CD4-positive, alpha-beta T cell (primary cell): ENCODE results near the gene CROCC. TPM values are rescaled to one million over a fixed set of nuclear protein-coding genes. Genes with fewer than 3 reads are reported as not detected.
A peak's percentile ranks its signal among the peaks of the same experiment; 100 is the strongest.

Source experiments
- ATAC-seq: fragments of 200-7000 bp; cut with Tn5 transposase; one replicate; pipeline ENCODE4 v1.10.0; 2022; ENCODE audit warnings: mild to moderate bottlenecking; ENCODE audit not compliant: poor library complexity
- CTCF ChIA-PET: fragments of 350-600 bp; sonication (Branson Sonifier 250); formaldehyde crosslinking; loops from one replicate; lab custom pipeline; 2021; ENCODE audit warnings: antibody characterized with exemption, inconsistent platforms; lab: Charles Lee
- POLR2A ChIA-PET: fragments of 350-600 bp; sonication (Branson Sonifier 250); formaldehyde crosslinking; loops from one replicate; lab custom pipeline; 2021; ENCODE audit warnings: antibody characterized with exemption, inconsistent platforms; lab: Charles Lee
- DNase-seq, 14 experiments: peaks; one replicate each; pipeline ENCODE4 v3.0.0-alpha.2; 2013 to 2020; ENCODE audit warnings: mixed read lengths in 2 of 14
- H3K27ac ChIP-seq, 2 donors: one replicate each; pipeline versions ENCODE4 v1.5.1 to v1.7.0; 2013; ENCODE audit warnings: low read length in 2 of 2, low read depth in 1 of 2, mild to moderate bottlenecking in 1 of 2
- H3K27me3 ChIP-seq, 2 experiments: 1 replicate in 1 of 2; 2 replicates in 1 of 2; pipeline versions ENCODE4 v1.6.1 to v1.7.0; 2013; ENCODE audit warnings: low read length in 2 of 2, control low read depth in 1 of 2, mild to moderate bottlenecking in 1 of 2, moderate library complexity in 1 of 2; ENCODE audit not compliant: insufficient read depth in 2 of 2, control insufficient read depth in 1 of 2
- H3K36me3 ChIP-seq: one replicate; pipeline ENCODE4 v1.6.1; 2013; ENCODE audit warnings: low read length, control low read depth; ENCODE audit not compliant: insufficient read depth
- H3K4me1 ChIP-seq: one replicate; pipeline ENCODE4 v1.6.1; 2013; ENCODE audit warnings: low read length, control low read depth; ENCODE audit not compliant: insufficient read depth
- H3K4me3 ChIP-seq: one replicate; pipeline ENCODE4 v1.5.1; 2013; ENCODE audit warnings: mild to moderate bottlenecking, low read length, moderate library complexity
- H3K9me3 ChIP-seq, 2 experiments: 1 replicate in 1 of 2; 2 replicates in 1 of 2; pipeline versions ENCODE4 v1.6.1 to v1.7.0; 2013; ENCODE audit warnings: low read length in 2 of 2, mild to moderate bottlenecking in 2 of 2, control low read depth in 1 of 2, moderate library complexity in 1 of 2; ENCODE audit not compliant: control insufficient read depth in 1 of 2, insufficient read depth in 1 of 2
- H3K27ac Mint-ChIP-seq: one replicate; pipeline ENCODE4 v1.8.0; 2020; ENCODE audit warnings: mixed read lengths
- H3K27me3 Mint-ChIP-seq: one replicate; pipeline ENCODE4 v1.8.0; 2021; ENCODE audit warnings: mixed read lengths
- H3K36me3 Mint-ChIP-seq: one replicate; pipeline ENCODE4 v1.8.0; 2021; ENCODE audit warnings: low read depth, mixed read lengths
- H3K4me1 Mint-ChIP-seq: one replicate; pipeline ENCODE4 v1.8.0; 2021; ENCODE audit warnings: low read depth, mixed read lengths
- H3K4me3 Mint-ChIP-seq: one replicate; pipeline ENCODE4 v1.8.0; 2020; ENCODE audit warnings: mild to moderate bottlenecking, mixed read lengths
- H3K9me3 Mint-ChIP-seq: one replicate; pipeline ENCODE4 v1.8.0; 2020; ENCODE audit warnings: mixed read lengths
- CTCF ChIP-seq: fragments of 200-600 bp; IDR thresholded peaks from one replicate; pipeline ENCODE4 v1.8.0; 2022; ENCODE audit warnings: antibody characterized with exemption, mild to moderate bottlenecking
- intact Hi-C, 2 experiments: fragments of 100-400 bp; cut with DNase I in 1 of 2; cut with micrococcal nuclease in 1 of 2; formaldehyde crosslinking; loops; one replicate each; pipeline versions ENCODE4 v1.15.1 to v1.9.0; 2023 to 2025; cut with DNase I, micrococcal nuclease
- total RNA-seq, 174 experiments: library from RNA in 2 of 174; stranded (reverse) in 2 of 174; gene quantifications; one replicate each; pipeline ENCODE4 v1.2.3 and lab custom pipeline; 2021 to 2026

Gene CROCC
- total RNA-seq, 2 experiments from 2014 or later, result 47.4 to 49.7 TPM

DNA sequence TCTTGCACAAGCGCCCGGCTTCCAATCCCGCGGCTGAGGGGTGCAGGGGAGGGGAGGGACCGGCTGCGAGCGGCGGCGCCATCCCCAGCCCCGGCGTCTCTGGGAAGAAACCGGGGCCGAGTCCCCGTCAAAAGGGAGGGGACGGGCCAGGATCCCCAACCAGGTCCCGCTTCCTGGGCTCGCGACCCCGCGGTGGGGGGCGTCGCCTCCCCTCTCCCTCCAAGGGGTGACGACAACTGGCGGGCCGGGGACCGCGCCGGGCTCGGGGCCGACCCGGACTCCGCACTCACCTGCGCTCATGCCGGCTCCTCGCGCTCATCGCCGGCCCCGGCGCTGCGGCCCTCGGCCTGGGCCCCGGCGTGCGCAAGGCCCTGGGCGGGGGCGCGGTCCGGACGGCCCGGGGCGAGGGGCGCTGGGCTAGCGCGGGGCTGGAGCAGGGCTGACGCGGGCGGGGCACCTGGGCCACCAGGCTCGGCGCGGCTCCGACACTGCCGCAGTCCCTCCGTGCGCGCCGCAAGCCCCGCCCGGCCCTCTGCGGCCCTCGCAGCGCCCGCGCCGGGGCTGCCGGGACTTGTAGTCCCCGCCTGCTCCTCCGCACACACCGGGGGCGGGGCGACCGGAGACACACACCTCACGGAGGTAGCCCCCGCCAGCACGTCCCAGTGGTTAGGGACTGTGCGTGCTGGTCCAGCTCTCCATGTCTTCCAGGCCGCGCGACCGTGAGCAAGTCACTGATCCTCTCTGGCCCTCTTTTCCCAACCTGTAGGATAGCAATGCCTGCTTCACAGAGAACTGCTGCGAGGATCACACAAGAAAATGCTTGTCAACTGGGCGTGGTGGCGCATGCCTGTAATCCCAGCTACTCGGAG lies 89.9 kb downstream of the CROCC start, which contains the start of gene ATP13A2:
TSS of gene ATP13A2 (minus strand) at position 490 of the 869 bp plus-strand sequence. CDS start at position 300, 190 bp downstream.
- Histone ChIP-seq H3K27me3 (no peaks in the 10 kb centered on the region), H3K4me1 (peaks cover 35% of the 10 kb centered on the region), H3K9me3 (no peaks in the 10 kb centered on the region), H3K4me3 (peak within 1 kb of the TSS; percentile 73), H3K27ac (no peak within 1 kb of the TSS), H3K36me3 (no peaks in the 10 kb centered on the region)
- H3K27me3 Mint-ChIP-seq, result no peaks in the 10 kb centered on the region
- H3K9me3 Mint-ChIP-seq, result no peaks in the 10 kb centered on the region
- POLR2A ChIA-PET, result interaction anchor here (0.5 to 0.6 kb wide), 2 partner anchors 64 to 138 kb away, joined by 3 to 4 read pairs; no protein-coding TSS in a partner anchor
- peaks cover 16% of the 10 kb centered on the region for H3K4me1 Mint-ChIP-seq
- CTCF ChIA-PET, result no interaction called here
- peak within 1 kb of the TSS; percentile 90 for H3K4me3 Mint-ChIP-seq
- DNase-seq, result peak; percentile 64 to 94 (median 80)
- no peak for TF ChIP-seq CTCF
- peak; percentile 99 for ATAC-seq
- peaks cover 12% of the 10 kb centered on the region for H3K36me3 Mint-ChIP-seq
- peak within 1 kb of the TSS; percentile 73 for H3K27ac Mint-ChIP-seq
- intact Hi-C loops, result loop anchor here (1.0 to 5.0 kb wide), 4 partner anchors 41 to 426 kb away; partner anchors contain the start of genes RCC2 (in 1 of the 2) and SDHB (in 1 of the 2)

DNA sequence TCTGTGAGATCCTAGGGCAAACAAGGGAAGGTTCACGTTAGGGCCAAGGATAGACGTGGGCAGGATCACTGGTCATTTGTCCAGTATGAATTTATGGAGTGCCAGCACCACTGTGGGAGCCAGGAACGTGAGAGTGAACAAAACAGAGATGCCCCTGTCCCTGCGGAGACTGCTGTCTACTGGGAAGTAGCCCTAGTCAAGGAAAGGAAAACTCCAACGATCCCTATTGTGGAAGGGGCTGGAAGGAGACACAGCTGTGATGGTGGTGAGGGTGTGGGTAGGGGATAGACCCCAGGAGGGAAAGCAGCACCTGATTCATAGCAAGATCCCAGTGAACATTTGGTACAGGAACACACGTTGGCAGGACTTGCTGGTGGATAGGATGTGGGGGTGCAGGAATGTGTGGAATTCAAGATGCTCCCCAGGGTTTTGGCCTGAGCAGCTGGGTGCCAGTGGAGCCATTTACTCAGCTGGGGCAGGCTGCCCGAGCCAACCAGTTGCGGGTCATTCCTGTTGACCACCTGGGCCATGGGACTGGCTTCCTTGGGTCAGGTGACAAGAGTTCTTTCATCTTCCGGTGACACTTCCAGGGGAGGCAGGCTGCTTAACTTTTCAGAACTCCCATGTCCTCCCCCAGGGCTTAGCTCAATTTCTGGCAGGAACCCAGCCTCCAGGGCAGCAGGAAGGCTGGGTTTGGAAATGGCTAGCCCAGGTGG lies 91.2 kb downstream of the CROCC start:
- Histone ChIP-seq H3K36me3 (no peaks in the 10 kb centered on the region), H3K27me3 (no peaks in the 10 kb centered on the region), H3K4me1 (peaks cover 35% of the 10 kb centered on the region), H3K4me3 (no peak overlapping the region), H3K9me3 (no peaks in the 10 kb centered on the region), H3K27ac (no peak overlapping the region)
- no peak for DNase-seq
- CTCF ChIA-PET, result no interaction called here
- H3K9me3 Mint-ChIP-seq, result no peaks in the 10 kb centered on the region
- POLR2A ChIA-PET, result no interaction called here
- intact Hi-C loops, result loop anchor here (1.0 to 5.0 kb wide), 4 partner anchors 39 to 424 kb away; partner anchors contain the start of genes RCC2 (in 1 of the 2) and SDHB (in 1 of the 2)
- ATAC-seq, result no peak
- no peaks in the 10 kb centered on the region for H3K27me3 Mint-ChIP-seq
- H3K4me1 Mint-ChIP-seq, result peaks cover 16% of the 10 kb centered on the region
- peaks cover 13% of the 10 kb centered on the region for H3K36me3 Mint-ChIP-seq
- TF ChIP-seq CTCF, result no peak
- H3K4me3 Mint-ChIP-seq, result peak overlapping the region; percentile 20
- H3K27ac Mint-ChIP-seq, result no peak overlapping the region

DNA sequence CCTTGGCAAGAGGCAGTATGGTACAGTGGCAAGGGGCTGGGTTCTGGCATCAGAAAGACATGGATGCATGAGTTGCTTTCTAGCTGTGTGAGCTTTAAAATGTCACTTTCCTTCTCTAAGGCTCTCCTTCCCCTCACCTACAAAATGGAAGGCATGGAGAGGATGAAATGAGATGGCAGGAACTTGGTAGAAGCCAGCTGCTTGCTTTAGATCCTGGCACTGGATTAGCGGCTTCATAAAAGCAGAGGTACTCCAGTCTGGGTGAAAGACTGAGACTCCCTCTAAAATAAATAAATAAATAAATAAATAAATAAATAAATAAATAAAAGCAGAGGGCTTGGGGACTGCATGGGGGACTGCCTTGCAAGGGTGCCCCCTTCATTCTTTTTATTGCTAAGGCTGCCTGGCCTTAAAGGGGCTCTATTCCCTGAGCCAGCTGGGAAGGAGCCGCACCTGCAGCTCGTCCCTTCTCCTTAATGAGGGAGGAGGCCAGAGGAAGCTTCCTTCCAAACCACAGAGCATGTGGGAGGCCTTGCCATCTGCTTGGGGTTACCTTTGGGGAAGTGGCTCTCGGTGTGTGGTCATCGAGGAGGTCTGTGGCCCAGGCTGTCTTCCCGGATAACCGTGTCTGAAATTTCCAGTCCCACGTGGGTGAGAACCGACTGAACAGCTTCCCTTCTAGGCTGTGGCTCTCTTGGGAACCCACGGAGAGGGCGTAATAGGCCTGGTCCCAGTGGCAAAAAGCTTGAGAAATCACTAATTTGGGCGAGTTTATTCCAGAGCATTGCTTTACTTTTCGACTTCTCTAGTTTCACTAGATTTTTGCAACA lies 92.0 kb downstream of the CROCC start:
- Histone ChIP-seq H3K9me3 (no peaks in the 10 kb centered on the region), H3K27me3 (no peaks in the 10 kb centered on the region), H3K36me3 (peaks cover 8% of the 10 kb centered on the region), H3K27ac (no peak overlapping the region), H3K4me3 (no peak overlapping the region), H3K4me1 (peaks cover 35% of the 10 kb centered on the region)
- H3K4me1 Mint-ChIP-seq, result peaks cover 16% of the 10 kb centered on the region
- TF ChIP-seq CTCF, result no peak
- ChIA-PET CTCF (no interaction called here), POLR2A (no interaction called here)
- H3K27ac Mint-ChIP-seq, result no peak overlapping the region
- no peak for ATAC-seq
- intact Hi-C loops, result loop anchor here (5.0 kb wide), 3 partner anchors 39 to 424 kb away; partner anchors contain the start of genes RCC2 (in 1 of the 2) and SDHB (in 1 of the 2)
- no peaks in the 10 kb centered on the region for H3K27me3 Mint-ChIP-seq
- peak in 2 of 14 experiments; percentile 41 to 50 for DNase-seq
- H3K4me3 Mint-ChIP-seq, result no peak overlapping the region
- no peaks in the 10 kb centered on the region for H3K9me3 Mint-ChIP-seq
- H3K36me3 Mint-ChIP-seq, result peaks cover 20% of the 10 kb centered on the region
